ENCODE data around the gene REEP6. TPM values are rescaled to one million over a fixed set of nuclear protein-coding genes. Genes with fewer than 3 reads are reported as not detected.

The REEP6 gene
- polyA plus RNA-seq, 1 donor: 3.0 TPM

- no peak for DNase-seq
Observed at GRCh38 chr19:1457031-1457739, 33.8 kb upstream of the REEP6 start.

DNA sequence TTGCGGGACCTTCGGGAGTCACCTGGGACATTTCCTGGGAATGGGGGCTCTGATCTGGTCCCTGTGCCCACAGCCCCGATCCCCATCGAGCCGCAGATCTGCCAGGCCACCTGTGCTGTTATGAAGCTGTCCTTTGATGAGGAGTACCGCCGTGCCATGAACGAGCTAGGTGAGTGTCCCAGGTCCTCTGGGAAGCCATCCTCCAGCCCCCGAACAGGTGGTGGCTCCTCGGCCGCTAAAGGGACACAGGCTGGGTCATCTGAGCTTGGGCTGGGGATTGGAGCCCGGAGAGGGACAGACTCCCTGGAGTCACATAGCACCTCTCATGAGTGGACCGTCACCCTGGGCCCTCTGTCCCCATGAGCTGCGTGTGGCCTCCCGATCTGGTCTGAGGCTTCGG, 33.1 kb upstream of the REEP6 start:
- no peak for DNase-seq

DNA sequence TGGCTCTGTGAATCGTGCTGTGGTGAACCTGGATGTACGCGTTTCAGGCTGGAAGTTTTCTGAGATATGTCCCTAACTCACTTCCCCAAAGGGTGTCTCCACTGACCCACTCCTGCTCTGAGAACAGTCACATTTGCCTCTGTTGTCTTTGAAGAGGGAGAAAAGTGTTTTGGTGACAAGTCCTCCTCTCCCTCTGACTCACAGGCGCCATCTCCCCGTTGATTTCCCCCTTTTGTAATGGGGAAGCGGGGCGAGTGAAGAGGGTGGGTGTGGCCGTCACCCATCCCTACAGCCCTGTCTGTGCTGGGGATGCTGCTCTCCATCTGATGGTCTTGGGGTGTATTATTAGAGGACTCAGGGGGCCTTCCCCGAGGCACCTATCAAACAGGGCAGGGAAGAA, 31.5 kb upstream of the REEP6 start:
- no peak for DNase-seq

DNA sequence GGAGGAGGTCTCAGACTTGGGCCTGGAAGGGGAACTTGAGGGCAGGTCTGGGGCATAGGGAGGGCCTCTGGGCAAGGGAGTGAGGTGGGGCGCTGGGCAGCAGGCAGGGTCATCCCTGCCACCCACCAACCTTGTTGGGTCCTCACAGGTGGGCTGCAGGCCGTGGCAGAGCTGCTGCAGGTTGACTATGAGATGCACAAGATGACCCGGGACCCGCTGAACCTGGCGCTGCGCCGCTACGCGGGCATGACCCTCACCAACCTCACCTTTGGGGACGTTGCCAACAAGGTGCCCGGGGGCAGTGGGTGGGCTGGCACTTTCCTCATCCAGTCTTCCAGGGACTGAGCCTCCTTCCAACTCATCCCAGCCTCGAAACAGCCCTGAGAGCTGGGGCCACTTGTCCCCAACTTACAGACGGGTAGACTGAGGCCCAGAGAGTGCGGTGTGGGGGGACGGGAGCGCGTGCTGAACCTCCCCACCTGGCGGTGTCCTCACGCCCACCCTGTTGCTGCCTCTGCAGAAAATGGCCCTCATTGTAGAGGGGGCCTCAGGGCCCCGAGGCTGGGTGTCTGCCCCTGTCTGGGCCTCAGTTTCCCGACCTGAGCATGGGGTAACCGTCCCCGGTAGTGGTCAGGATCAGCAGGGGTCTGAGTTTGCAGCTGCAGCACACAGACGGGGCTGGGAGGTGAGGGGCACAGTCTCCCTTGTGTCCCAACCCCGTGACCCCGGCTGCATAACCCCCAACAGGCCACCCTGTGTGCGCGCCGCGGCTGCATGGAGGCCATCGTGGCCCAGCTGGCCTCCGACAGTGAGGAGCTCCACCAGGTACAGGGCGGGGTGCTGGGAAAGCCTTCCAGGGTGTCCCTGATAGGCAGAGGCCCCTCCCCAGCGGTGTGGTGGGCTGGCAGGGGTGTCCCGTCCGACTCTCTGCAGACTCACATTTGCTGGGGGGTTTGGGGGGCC, 30.7 kb upstream of the REEP6 start:
- no peak for DNase-seq

DNA sequence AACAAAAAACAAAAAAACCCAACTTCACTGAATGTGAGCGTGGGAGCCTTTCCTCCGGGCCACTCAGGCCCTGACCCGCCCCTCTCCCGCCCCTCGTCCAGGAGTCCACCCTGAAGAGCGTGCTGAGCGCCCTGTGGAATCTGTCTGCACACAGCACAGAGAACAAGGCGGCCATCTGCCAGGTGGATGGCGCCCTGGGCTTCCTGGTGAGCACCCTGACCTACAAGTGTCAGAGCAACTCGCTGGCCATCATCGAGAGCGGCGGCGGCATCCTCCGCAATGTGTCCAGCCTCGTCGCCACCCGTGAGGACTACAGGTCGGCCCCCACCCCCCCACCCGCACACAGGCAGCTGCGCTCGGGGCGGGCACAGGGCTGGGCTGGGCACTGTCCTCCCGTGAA, 29.1 kb upstream of the REEP6 start:
- no peak for DNase-seq

- no peak for DNase-seq
Observed at GRCh38 chr19:1465191-1466016, 25.6 kb upstream of the REEP6 start.

DNA sequence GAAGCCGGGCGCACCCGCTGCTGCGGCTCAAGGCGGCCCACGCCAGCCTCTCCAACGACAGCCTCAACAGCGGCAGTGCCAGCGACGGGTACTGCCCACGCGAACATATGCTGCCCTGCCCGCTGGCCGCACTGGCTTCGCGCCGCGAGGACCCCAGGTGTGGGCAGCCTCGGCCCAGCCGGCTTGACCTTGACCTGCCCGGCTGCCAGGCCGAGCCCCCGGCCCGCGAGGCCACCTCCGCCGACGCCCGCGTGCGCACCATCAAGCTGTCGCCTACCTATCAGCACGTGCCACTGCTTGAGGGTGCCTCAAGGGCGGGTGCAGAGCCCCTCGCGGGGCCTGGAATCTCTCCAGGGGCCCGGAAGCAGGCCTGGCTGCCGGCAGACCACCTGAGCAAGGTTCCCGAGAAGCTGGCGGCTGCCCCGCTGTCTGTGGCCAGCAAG, 24.9 kb upstream of the REEP6 start:
- DNase-seq: no peak

- no peak for DNase-seq
Observed at GRCh38 chr19:1466461-1467214, 24.3 kb upstream of the REEP6 start.

DNA sequence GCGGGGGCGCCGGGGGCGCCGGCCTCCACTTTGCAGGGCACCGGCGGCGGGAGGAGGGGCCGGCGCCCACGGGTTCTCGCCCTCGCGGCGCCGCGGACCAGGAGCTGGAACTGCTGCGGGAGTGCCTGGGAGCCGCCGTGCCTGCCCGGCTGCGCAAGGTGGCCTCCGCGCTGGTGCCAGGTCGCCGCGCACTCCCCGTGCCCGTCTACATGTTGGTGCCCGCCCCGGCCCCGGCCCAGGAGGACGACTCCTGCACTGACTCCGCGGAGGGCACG, 23.8 kb upstream of the REEP6 start:
- no peak for DNase-seq

DNA sequence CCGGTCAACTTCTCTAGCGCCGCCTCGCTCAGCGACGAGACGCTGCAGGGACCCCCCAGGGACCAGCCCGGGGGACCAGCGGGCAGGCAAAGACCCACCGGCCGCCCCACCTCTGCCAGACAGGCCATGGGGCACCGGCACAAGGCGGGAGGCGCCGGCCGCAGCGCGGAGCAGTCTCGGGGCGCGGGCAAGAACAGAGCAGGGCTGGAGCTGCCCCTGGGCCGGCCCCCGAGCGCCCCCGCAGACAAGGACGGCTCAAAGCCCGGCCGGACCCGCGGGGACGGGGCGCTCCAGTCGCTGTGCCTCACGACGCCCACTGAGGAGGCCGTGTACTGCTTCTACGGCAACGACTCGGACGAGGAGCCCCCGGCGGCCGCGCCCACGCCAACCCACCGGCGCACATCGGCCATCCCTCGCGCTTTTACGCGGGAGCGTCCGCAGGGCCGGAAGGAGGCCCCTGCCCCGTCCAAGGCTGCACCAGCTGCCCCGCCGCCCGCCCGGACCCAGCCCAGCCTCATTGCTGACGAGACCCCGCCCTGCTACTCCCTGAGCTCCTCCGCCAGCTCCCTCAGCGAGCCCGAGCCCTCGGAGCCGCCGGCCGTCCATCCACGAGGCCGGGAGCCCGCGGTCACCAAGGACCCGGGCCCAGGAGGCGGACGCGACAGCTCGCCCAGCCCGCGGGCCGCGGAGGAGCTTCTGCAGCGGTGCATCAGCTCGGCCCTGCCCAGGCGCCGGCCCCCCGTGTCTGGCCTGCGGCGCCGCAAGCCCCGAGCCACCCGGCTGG, 23.3 kb upstream of the REEP6 start:
- no peak for DNase-seq

- no peak for DNase-seq
Observed at GRCh38 chr19:1468274-1468820, 22.6 kb upstream of the REEP6 start.

DNA sequence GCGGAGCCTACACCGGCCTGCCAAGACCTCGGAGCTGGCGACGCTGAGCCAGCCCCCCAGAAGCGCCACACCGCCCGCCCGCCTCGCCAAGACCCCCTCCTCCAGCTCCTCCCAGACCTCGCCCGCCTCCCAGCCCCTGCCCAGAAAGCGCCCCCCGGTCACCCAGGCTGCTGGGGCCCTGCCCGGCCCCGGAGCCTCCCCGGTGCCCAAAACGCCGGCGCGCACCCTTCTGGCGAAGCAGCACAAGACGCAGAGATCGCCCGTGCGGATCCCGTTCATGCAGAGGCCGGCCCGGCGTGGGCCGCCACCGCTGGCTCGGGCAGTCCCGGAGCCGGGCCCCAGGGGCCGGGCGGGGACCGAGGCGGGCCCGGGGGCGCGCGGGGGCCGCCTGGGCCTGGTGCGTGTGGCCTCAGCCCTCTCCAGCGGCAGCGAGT, 22.1 kb upstream of the REEP6 start:
- DNase-seq: no peak

DNA sequence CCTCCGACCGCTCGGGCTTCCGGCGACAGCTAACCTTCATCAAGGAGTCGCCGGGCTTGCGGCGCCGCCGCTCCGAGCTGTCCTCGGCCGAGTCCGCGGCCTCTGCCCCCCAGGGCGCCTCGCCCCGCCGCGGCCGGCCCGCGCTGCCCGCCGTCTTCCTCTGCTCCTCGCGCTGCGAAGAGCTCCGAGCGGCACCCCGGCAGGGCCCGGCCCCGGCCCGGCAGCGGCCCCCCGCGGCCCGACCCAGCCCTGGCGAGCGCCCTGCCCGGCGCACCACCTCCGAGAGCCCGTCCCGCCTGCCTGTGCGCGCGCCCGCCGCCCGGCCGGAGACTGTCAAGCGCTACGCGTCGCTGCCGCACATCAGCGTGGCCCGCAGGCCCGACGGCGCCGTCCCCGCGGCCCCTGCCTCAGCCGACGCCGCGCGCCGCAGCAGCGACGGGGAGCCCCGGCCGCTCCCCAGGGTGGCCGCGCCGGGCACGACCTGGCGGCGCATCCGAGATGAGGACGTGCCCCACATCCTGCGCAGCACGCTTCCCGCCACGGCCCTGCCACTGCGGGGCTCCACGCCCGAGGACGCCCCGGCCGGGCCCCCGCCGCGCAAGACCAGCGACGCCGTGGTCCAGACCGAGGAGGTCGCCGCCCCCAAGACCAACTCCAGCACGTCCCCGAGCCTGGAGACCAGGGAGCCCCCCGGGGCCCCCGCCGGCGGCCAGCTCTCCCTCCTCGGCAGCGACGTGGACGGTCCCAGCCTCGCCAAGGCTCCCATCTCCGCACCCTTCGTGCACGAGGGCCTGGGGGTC, 21.5 kb upstream of the REEP6 start:
- no peak for DNase-seq

- no peak for DNase-seq
Observed at GRCh38 chr19:1470055-1470304, 21.0 kb upstream of the REEP6 start.

GRCh38 chr19:1470305-1471009, 20.5 kb upstream of the REEP6 start:
- no peak for DNase-seq

- no peak for DNase-seq
Observed at GRCh38 chr19:1471010-1471514, 19.9 kb upstream of the REEP6 start.

- DNase-seq: no peak
Observed at GRCh38 chr19:1471515-1472160, 19.3 kb upstream of the REEP6 start.

DNA sequence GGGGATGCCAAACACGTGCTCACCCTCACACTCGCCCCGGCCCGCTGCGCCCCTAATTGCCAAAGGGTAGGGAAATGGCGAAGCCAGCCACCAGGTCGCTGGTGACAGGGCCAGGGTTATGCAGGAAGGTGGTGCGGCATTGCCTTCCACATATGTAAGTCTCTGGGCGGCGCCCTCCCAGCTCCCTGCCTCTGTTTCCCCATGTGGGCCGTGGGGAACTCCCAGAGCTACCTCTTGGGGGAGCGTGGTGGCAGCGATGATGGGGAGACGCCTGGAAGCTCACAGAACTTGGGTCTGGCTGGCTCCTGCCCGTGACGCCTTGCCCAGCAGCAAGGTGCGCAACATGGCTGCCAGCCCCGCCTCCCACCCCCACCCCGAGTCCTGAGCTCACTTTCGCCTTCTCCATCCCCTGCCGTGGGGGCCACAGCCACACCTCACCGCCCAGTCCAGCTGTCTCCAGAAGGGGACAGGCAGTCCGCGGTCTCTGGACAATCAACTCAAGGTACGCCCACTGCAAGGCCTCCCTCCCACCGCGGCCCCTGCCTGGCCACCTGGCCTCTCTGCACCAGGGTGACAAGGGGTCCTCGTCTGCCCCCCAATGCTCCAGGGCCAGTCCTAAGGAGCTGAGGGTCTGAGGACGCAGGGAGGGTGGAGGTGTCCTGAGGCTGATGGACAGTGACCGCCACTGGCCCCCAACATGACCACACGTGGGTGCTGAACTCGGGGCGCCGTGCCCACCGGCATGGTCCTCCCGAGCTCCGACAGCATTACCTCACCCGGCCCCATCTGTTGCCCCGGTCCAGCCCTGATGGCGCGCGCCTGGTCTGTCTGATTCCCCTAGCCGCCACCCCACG, 18.5 kb upstream of the REEP6 start:
- DNase-seq: no peak
